Measurements from ENCODE around the gene PTPRD.

PTPRD gene

DNA sequence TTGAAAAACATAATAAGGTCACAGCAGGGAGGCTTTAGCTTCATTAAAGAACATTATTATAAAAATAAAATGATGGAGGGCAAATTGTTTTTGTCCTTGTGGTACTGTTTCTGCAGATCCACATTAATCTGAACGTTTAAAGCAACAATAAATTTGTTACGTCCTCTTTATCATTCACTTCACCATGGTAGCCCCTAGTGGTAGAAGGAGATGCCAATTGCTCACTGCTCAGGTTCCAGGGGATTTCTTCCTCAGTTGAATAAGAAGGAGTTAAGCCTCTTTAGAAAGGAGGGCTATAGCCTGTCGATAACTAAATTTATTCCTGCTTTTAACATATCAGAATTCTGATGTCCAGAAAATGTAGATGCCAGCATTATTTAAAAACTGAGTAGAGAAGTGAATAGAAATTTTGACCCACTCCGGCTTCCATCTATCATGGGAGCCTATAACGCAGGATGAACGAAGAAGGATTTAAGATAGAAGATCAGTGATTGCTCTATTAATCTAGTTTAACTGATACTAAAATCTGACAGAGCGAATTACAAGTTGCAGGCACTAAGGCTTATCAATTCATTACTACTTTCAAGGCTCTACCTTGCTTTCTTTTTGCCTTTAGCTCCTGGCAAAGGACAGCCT is 692.3 kb downstream of the PTPRD start:
- H3K4me3 ChIP-seq (ENCODE audit: low read depth, low read length), result no peak overlapping the region
- TF ChIP-seq, protein P1, sequence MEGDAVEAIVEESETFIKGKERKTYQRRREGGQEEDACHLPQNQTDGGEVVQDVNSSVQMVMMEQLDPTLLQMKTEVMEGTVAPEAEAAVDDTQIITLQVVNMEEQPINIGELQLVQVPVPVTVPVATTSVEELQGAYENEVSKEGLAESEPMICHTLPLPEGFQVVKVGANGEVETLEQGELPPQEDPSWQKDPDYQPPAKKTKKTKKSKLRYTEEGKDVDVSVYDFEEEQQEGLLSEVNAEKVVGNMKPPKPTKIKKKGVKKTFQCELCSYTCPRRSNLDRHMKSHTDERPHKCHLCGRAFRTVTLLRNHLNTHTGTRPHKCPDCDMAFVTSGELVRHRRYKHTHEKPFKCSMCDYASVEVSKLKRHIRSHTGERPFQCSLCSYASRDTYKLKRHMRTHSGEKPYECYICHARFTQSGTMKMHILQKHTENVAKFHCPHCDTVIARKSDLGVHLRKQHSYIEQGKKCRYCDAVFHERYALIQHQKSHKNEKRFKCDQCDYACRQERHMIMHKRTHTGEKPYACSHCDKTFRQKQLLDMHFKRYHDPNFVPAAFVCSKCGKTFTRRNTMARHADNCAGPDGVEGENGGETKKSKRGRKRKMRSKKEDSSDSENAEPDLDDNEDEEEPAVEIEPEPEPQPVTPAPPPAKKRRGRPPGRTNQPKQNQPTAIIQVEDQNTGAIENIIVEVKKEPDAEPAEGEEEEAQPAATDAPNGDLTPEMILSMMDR (IDR thresholded peaks at IDR 0.05; ENCODE audit: low read depth, low read length), result no peak

GRCh38 chr9:9919174-9919775 is 693.5 kb downstream of the PTPRD start:
- TF ChIP-seq, protein P1 (IDR thresholded peaks at IDR 0.05; ENCODE audit: low read depth, low read length), result no peak
- H3K4me3 ChIP-seq (ENCODE audit: low read depth, low read length), result no peak overlapping the region

DNA sequence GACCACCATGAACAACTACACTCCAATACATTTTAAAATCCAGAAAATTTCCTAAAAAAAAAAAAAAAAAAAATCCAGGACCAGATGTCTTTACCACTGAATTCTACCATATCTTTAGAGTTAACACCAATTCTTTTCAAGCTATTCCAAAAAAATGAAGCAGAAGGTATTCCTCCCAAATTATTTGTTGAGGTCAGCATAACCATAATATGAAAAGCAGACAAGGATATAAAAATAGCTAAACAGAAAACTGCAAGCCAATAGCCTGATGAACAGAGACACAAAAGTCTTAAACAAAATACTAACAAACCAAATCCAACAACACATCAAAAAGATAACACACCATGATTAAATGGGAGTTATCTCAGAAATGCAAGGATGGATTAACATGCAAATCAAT is 695.4 kb downstream of the PTPRD start:
- TF ChIP-seq, protein P1 (IDR thresholded peaks at IDR 0.05; ENCODE audit: low read depth, low read length), result no peak
- no peak overlapping the region for H3K4me3 ChIP-seq (ENCODE audit: low read depth, low read length)

DNA sequence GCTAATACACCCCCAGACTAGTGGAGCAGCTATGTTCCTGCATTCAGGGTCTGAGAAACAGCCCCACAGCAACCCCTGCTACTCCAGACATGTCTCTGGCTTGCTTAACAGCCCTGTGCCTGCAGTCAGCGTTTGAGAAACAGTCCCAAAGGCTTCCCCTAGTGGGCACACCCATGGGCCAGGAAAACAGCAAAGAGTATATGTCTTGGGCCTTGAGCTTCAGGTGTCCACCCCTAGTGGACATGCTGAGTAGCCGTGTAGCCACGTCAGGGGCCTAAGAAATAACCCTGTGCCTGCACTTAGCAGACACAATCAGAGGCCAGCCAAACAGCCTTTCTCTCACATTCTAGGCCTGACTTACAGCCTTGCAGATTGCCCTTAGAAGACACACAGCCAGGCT is 698.6 kb downstream of the PTPRD start:
- TF ChIP-seq, protein P1 (IDR thresholded peaks at IDR 0.05; ENCODE audit: low read depth, low read length), result no peak

DNA sequence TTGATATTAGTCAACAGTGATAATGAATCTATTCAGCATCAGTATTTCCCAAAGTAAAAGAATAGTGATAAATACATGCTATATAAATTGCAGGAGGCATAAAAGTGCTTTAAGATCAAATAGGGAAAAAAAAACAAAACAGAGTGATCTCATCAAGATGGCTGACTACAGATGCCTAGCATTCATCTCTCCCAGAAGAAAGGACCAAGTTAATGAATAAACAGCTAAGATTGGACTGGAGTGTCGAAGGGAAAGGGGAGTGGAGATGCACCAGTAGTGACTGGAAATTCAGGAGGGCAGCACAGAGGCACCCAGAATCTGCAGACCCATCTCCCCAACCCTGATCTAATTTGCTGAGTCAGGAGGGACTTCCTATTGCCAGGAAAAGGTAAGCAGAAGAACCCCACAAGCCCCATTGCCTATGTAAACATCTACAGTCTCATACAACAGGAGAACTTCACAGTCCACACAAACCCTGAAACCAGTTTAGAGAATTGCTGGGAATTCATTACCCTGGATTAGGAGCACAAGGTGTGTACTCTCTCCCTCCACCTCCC is 699.4 kb downstream of the PTPRD start:
- TF ChIP-seq, protein P1 (IDR thresholded peaks at IDR 0.05; ENCODE audit: low read depth, low read length), result no peak

More for the DNA sequence above, 698.6 kb downstream of the PTPRD start:
- H3K4me3 ChIP-seq (ENCODE audit: low read depth, low read length), result no peak overlapping the region

GRCh38 chr9:9912459-9912858 is 700.3 kb downstream of the PTPRD start:
- H3K4me3 ChIP-seq (ENCODE audit: low read depth, low read length), result no peak overlapping the region

More for the DNA sequence above, 699.4 kb downstream of the PTPRD start:
- no peak overlapping the region for H3K4me3 ChIP-seq (ENCODE audit: low read depth, low read length)

More at GRCh38 chr9:9912459-9912858, 700.3 kb downstream of the PTPRD start:
- TF ChIP-seq, protein P1 (IDR thresholded peaks at IDR 0.05; ENCODE audit: low read depth, low read length), result no peak
